SK-N-SH (cell line): Measurements from ENCODE around the gene SLC30A10. TPM values are rescaled to one million over a fixed set of nuclear protein-coding genes. Genes with fewer than 3 reads are reported as not detected.

Source experiments
- CTCF ChIA-PET: fragments of 300-600, 350-600 bp; formaldehyde crosslinking; extraction: SDS; loops from one replicate; lab custom pipeline; 2021; lab: Yijun Ruan, JAX
- POLR2A ChIA-PET: fragments of 350-600 bp; sonication (Branson Sonifier 250); formaldehyde crosslinking; extraction: SDS; loops from one replicate; lab custom pipeline; 2020; ENCODE audit warnings: antibody characterized with exemption, inconsistent platforms; lab: Yijun Ruan, JAX
- DNase-seq: peaks from one replicate; pipeline ENCODE4 v3.0.0; 2012
- H2AFZ ChIP-seq: fragments of 200-600 bp; sonication (generic); 2 replicates; pipeline ENCODE4 v1.8.1; 2016; ENCODE audit warnings: antibody characterized with exemption, mild to moderate bottlenecking, low read depth
- H3F3A ChIP-seq: fragments of 200-600 bp; sonication (generic); replicated peaks from 2 replicates; pipeline ENCODE3; 2016; ENCODE audit warnings: antibody characterized with exemption, mild to moderate bottlenecking; ENCODE audit not compliant: insufficient read depth
- H3K27ac ChIP-seq, 2 experiments: fragments of 200-500 bp in 1 of 2; fragments of 200-600 bp in 1 of 2; sonication (Bioruptor generic) in 1 of 2; sonication (generic), shearing (Covaris generic) in 1 of 2; 2 replicates each; pipeline versions ENCODE4 v1.5.1 to v1.6.1; 2014 to 2016; ENCODE audit warnings: low read depth in 2 of 2, inconsistent platforms in 1 of 2, low read length in 1 of 2, mild to moderate bottlenecking in 1 of 2, mixed read lengths in 1 of 2
- H3K27me3 ChIP-seq: fragments of 200-600 bp; sonication (generic), shearing (Covaris generic); 2 replicates; pipeline ENCODE4 v1.6.1; 2016; ENCODE audit warnings: mixed run types; ENCODE audit not compliant: insufficient read depth
- H3K36me3 ChIP-seq, 2 experiments: fragments of 200-500 bp in 1 of 2; fragments of 200-600 bp in 1 of 2; sonication (Bioruptor generic) in 1 of 2; sonication (generic) in 1 of 2; replicated peaks in 1 of 2; 2 replicates each; pipeline versions ENCODE3 to v1.5.1; 2014 to 2016; ENCODE audit warnings: low read length in 1 of 2, mild to moderate bottlenecking in 1 of 2; ENCODE audit not compliant: insufficient read depth in 2 of 2, control insufficient read depth in 1 of 2
- H3K4me1 ChIP-seq, 2 experiments: fragments of 200-500 bp in 1 of 2; fragments of 200-600 bp in 1 of 2; sonication (Bioruptor generic) in 1 of 2; sonication (generic), shearing (Covaris generic) in 1 of 2; 2 replicates each; pipeline versions ENCODE4 v1.5.1 to v1.6.1; 2014 to 2016; ENCODE audit warnings: low read depth in 1 of 2, low read length in 1 of 2, mixed run types in 1 of 2; ENCODE audit not compliant: insufficient read depth in 2 of 2, control insufficient read depth in 1 of 2
- H3K4me2 ChIP-seq: fragments of 200-600 bp; sonication (generic), shearing (Covaris generic); 2 replicates; pipeline ENCODE4 v1.6.1; 2017; ENCODE audit warnings: mixed run types
- H3K4me3 ChIP-seq, 2 experiments: fragments of 200-500 bp in 1 of 2; fragments of 200-600 bp in 1 of 2; sonication (Bioruptor generic) in 1 of 2; sonication (generic), shearing (Covaris generic) in 1 of 2; 2 replicates each; pipeline versions ENCODE4 v1.5.1 to v1.8.1; 2014 to 2016; ENCODE audit warnings: low read depth in 2 of 2, inconsistent platforms in 1 of 2, low read length in 1 of 2, mild to moderate bottlenecking in 1 of 2, mixed read lengths in 1 of 2, moderate library complexity in 1 of 2
- H3K79me2 ChIP-seq: fragments of 200-600 bp; sonication (generic); 2 replicates; pipeline ENCODE4 v1.8.1; 2017; ENCODE audit warnings: mild to moderate bottlenecking; ENCODE audit not compliant: insufficient read depth
- H3K9ac ChIP-seq: fragments of 200-600 bp; sonication (generic); 2 replicates; pipeline ENCODE4 v1.6.1; 2017; ENCODE audit warnings: mixed run types
- H3K9me2 ChIP-seq: fragments of 200-600 bp; sonication (generic); 2 replicates; pipeline ENCODE4 v1.6.1; 2017; ENCODE audit warnings: mixed run types
- H3K9me3 ChIP-seq: fragments of 200-600 bp; sonication (generic); 2 replicates; pipeline ENCODE4 v1.6.1; 2017; ENCODE audit warnings: mixed run types, mild to moderate bottlenecking, moderate library complexity
- H4K20me1 ChIP-seq: fragments of 200-600 bp; sonication (generic); 2 replicates; pipeline ENCODE4 v1.6.1; 2017; ENCODE audit warnings: mild to moderate bottlenecking, mixed run types; ENCODE audit not compliant: insufficient read depth
- FOXM1 ChIP-seq: IDR thresholded peaks from 2 replicates; pipeline ENCODE4 v1.4.0; 2012; ENCODE audit warnings: low read depth, mild to moderate bottlenecking
- JUND ChIP-seq: IDR thresholded peaks from 2 replicates; pipeline ENCODE4 v1.4.0; 2012
- MEF2A ChIP-seq: IDR thresholded peaks from 2 replicates; pipeline ENCODE4 v1.4.0; 2012; ENCODE audit warnings: low read depth, borderline replicate concordance
- SMC3 ChIP-seq: IDR thresholded peaks from 2 replicates; pipeline ENCODE4 v1.6.1; 2012; ENCODE audit warnings: low read depth, low read length, improper control_type of control experiment
- TAF1 ChIP-seq: IDR thresholded peaks from 2 replicates; pipeline ENCODE4 v1.6.1; 2012; ENCODE audit warnings: low read depth, mild to moderate bottlenecking, low read length, moderate library complexity, borderline replicate concordance
- TEAD4 ChIP-seq: IDR thresholded peaks from 2 replicates; pipeline ENCODE4 v1.4.0; 2012; ENCODE audit warnings: mild to moderate bottlenecking, borderline replicate concordance; ENCODE audit not compliant: insufficient read depth
- WGBS: methylation state at CpG from one replicate; pipeline ENCODE4 v1.1.6; 2017; ENCODE audit warnings: low lambda C conversion rate; 5-methylcytosine and 5-hydroxymethylcytosine counted together
- polyA plus RNA-seq, 3 experiments: library from polyadenylated mRNA; depleted of rRNA; stranded (reverse); fragments of >200 nt; gene quantifications; 2 replicates each; pipeline ENCODE4 v1.2.3, GENCODE V29; 2012
- TF ChIP-seq, protein P1 (sequence below): IDR thresholded peaks from 2 replicates; pipeline ENCODE4 v1.6.1; 2012; ENCODE audit warnings: mild to moderate bottlenecking, low read depth, low read length, moderate library complexity

SLC30A10 gene
- polyA plus RNA-seq, 1 of the 3 experiments (the other 2 are of a cell fraction), result 0.02 TPM

DNA sequence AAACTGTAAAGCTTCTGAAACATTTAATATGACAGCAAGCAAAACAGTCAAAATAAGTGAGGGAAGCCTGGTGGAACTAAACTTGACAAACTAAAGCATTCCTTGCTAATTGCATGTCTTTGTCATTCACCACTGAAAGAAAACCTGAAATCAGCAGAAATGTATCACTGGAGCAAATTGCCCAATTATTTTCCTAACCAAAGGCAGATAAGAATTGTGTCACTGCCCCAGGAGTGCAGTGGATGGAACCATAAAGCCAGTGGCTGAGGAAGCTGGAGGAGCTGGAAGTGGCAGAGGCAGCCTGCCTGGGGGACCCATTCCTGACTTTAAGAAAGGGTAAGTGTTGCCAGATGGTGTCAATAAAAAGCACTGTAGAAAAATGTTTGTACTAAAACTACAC lies 2.7 kb upstream of the SLC30A10 start:
- Histone ChIP-seq H3K79me2 (no peaks in the 10 kb centered on the region), H3K27me3 (peaks cover 16% of the 10 kb centered on the region; the same call in 1 of the 2 replicates), H3K9me2 (no peaks in the 10 kb centered on the region), H3K4me1 (peaks cover 0 to 7% of the 10 kb centered on the region in 2 experiments; a peak in 1 of 4 replicates), H3K4me2 (no peak overlapping the region), H3F3A (no peaks in the 10 kb centered on the region), H3K9ac (no peak overlapping the region), H3K9me3 (no peaks in the 10 kb centered on the region), H2AFZ (no peak overlapping the region), H3K36me3 (no peaks in the 10 kb centered on the region), H4K20me1 (no peaks in the 10 kb centered on the region), H3K27ac (no peak overlapping the region), H3K4me3 (no peak overlapping the region)
- peak; percentile 30 for DNase-seq
- CTCF ChIA-PET, result interaction anchor here (1.2 to 2.1 kb wide), 3 partner anchors 10 to 51 kb away, joined by 3 to 6 read pairs (median 3); no protein-coding TSS in a partner anchor
- POLR2A ChIA-PET, result no interaction called here
- TF ChIP-seq TEAD4, result no peak
- no peak for TF ChIP-seq FOXM1
- TF ChIP-seq TAF1, result no peak
- no peak for TF ChIP-seq SMC3
- TF ChIP-seq JUND, result no peak

- H3K4me2 ChIP-seq, result peak overlapping the region; percentile 88; the same call in 1 of the 2 replicates
- no peak for TF ChIP-seq MEF2A
- TF ChIP-seq, protein P1, sequence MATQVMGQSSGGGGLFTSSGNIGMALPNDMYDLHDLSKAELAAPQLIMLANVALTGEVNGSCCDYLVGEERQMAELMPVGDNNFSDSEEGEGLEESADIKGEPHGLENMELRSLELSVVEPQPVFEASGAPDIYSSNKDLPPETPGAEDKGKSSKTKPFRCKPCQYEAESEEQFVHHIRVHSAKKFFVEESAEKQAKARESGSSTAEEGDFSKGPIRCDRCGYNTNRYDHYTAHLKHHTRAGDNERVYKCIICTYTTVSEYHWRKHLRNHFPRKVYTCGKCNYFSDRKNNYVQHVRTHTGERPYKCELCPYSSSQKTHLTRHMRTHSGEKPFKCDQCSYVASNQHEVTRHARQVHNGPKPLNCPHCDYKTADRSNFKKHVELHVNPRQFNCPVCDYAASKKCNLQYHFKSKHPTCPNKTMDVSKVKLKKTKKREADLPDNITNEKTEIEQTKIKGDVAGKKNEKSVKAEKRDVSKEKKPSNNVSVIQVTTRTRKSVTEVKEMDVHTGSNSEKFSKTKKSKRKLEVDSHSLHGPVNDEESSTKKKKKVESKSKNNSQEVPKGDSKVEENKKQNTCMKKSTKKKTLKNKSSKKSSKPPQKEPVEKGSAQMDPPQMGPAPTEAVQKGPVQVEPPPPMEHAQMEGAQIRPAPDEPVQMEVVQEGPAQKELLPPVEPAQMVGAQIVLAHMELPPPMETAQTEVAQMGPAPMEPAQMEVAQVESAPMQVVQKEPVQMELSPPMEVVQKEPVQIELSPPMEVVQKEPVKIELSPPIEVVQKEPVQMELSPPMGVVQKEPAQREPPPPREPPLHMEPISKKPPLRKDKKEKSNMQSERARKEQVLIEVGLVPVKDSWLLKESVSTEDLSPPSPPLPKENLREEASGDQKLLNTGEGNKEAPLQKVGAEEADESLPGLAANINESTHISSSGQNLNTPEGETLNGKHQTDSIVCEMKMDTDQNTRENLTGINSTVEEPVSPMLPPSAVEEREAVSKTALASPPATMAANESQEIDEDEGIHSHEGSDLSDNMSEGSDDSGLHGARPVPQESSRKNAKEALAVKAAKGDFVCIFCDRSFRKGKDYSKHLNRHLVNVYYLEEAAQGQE, result no peak
- TF ChIP-seq, all 33 proteins: peak for 0
- POLR2A ChIA-PET, result no interaction called here
- no peaks in the 10 kb centered on the region for H3F3A ChIP-seq
- H3K27ac ChIP-seq, result no peak overlapping the region
- H3K4me3 ChIP-seq, result peak overlapping the region; percentile 52 to 64; a peak in 3 of 4 replicates
- no peak overlapping the region for H3K9ac ChIP-seq
- H3K4me1 ChIP-seq, result peaks cover 0 to 7% of the 10 kb centered on the region in 2 experiments; a peak in 1 of 4 replicates
- CTCF ChIA-PET, result no interaction called here
- WGBS, result 88% methylated on average over 11 of the region's 13 CpGs
- no peaks in the 10 kb centered on the region for H4K20me1 ChIP-seq
- no peaks in the 10 kb centered on the region for H3K36me3 ChIP-seq
- no peaks in the 10 kb centered on the region for H3K79me2 ChIP-seq
- H2AFZ ChIP-seq, result no peak overlapping the region
- H3K9me3 ChIP-seq, result no peaks in the 10 kb centered on the region
- DNase-seq, result no peak
- no peaks in the 10 kb centered on the region for H3K9me2 ChIP-seq
- H3K27me3 ChIP-seq, result peaks cover 16% of the 10 kb centered on the region; the same call in 1 of the 2 replicates
Measured at GRCh38 chr1:219928791-219929118, 398 bp upstream of the SLC30A10 start.
